CD8-positive, alpha-beta memory T cell (primary cell): Measurements from ENCODE around the gene FOXK2. TPM values are rescaled to one million over a fixed set of nuclear protein-coding genes. Genes with fewer than 3 reads are reported as not detected.

Source experiments
- polyA plus RNA-seq: library from polyadenylated mRNA; unstranded; fragments of 300-500 nt; fragmentation: Illumina TruSeq; gene quantifications from one replicate; pipeline ENCODE4 v1.2.3, GENCODE V29; 2021
- total RNA-seq, 2 experiments: library from RNA; stranded (reverse); gene quantifications; one replicate each; pipeline ENCODE4 v1.2.3, GENCODE V29; 2021

FOXK2 gene
- total and polyA plus RNA-seq, 3 experiments from 2014 or later = 8.2 to 71.2 (median 63.9) TPM

Other genes starting within 250 kb of the FOXK2 start
- 100 to 1,000 TPM; 129 to 141 TPM for gene CSNK1D, start 246.0 kb upstream of the FOXK2 start, total RNA-seq
- 74.6 TPM for gene CSNK1D, start 246.0 kb upstream of the FOXK2 start, polyA plus RNA-seq
- 100 to 1,000 TPM; 186 to 190 TPM for gene CD7, start 202.1 kb upstream of the FOXK2 start, total RNA-seq
- gene CD7, start 202.1 kb upstream of the FOXK2 start, polyA plus RNA-seq = 193 TPM
- 1 to 10 TPM in 1 of 2 experiments, under 1 TPM in 1; 0.49 to 1.1 TPM for gene SECTM1, start 186.0 kb upstream of the FOXK2 start, total RNA-seq
- gene SECTM1, start 186.0 kb upstream of the FOXK2 start, polyA plus RNA-seq = 1.9 TPM
- gene TEX19, start 160.5 kb upstream of the FOXK2 start, total RNA-seq = not detected
- gene TEX19, start 160.5 kb upstream of the FOXK2 start, polyA plus RNA-seq = not detected
- gene UTS2R, start 148.0 kb upstream of the FOXK2 start, total RNA-seq = not detected
- gene UTS2R, start 148.0 kb upstream of the FOXK2 start, polyA plus RNA-seq = not detected
- gene HEXD, start 101.4 kb upstream of the FOXK2 start, total RNA-seq = 10 to 100 TPM; 29.6 to 30.4 TPM
- 10.6 TPM for gene HEXD, start 101.4 kb upstream of the FOXK2 start, polyA plus RNA-seq
- gene OGFOD3, start 101.1 kb upstream of the FOXK2 start, total RNA-seq = 10 to 100 TPM; 27.9 to 28.4 TPM
- gene OGFOD3, start 101.1 kb upstream of the FOXK2 start, polyA plus RNA-seq = 29.9 TPM
- 100 to 1,000 TPM; 184 to 189 TPM for gene CYBC1, start 69.0 kb upstream of the FOXK2 start, total RNA-seq
- 175 TPM for gene CYBC1, start 69.0 kb upstream of the FOXK2 start, polyA plus RNA-seq
- 10 to 100 TPM; 62.2 to 63.0 TPM for gene NARF, start 61.0 kb upstream of the FOXK2 start, total RNA-seq
- gene NARF, start 61.0 kb upstream of the FOXK2 start, polyA plus RNA-seq = 95.3 TPM
- 10 to 100 TPM; 49.1 to 50.1 TPM for gene WDR45B, start 128.7 kb downstream of the FOXK2 start, total RNA-seq
- 41.9 TPM for gene WDR45B, start 128.7 kb downstream of the FOXK2 start, polyA plus RNA-seq
- gene RAB40B, start 179.0 kb downstream of the FOXK2 start, total RNA-seq = 1 to 10 TPM; 3.2 to 4.0 TPM
- gene RAB40B, start 179.0 kb downstream of the FOXK2 start, polyA plus RNA-seq = 4.3 TPM
- gene FN3KRP, start 197.0 kb downstream of the FOXK2 start, total RNA-seq = 10 to 100 TPM; 39.0 to 39.9 TPM
- 20.7 TPM for gene FN3KRP, start 197.0 kb downstream of the FOXK2 start, polyA plus RNA-seq
- 1 to 10 TPM; 1.3 to 2.3 TPM for gene FN3K, start 215.9 kb downstream of the FOXK2 start, total RNA-seq
- 0.79 TPM for gene FN3K, start 215.9 kb downstream of the FOXK2 start, polyA plus RNA-seq
- 10 to 100 TPM; 79.1 to 83.7 TPM for gene TBCD, start 232.3 kb downstream of the FOXK2 start, total RNA-seq
- 130 TPM for gene TBCD, start 232.3 kb downstream of the FOXK2 start, polyA plus RNA-seq